Fibroblast of the aortic adventitia (primary cell): ENCODE results near the gene HOXA1. TPM values are rescaled to one million over a fixed set of nuclear protein-coding genes. Genes with fewer than 3 reads are reported as not detected.

Experiments
- DNase-seq: peaks from one replicate; pipeline ENCODE4 v3.0.0-alpha.2; 2010; ENCODE audit warnings: low read depth
- H3K4me3 ChIP-seq: 2 replicates; pipeline ENCODE4 v1.5.1; 2011; ENCODE audit warnings: low read depth, mild to moderate bottlenecking, control low read depth, low read length, moderate library complexity
- CTCF ChIP-seq: IDR thresholded peaks from 2 replicates; pipeline ENCODE4 v1.5.1; 2011; ENCODE audit warnings: mild to moderate bottlenecking, low read length, control low read depth, inconsistent platforms; ENCODE audit not compliant: insufficient read depth
- total RNA-seq: library from RNA; depleted of rRNA; stranded (reverse); fragments of >200 nt; gene quantifications from 2 replicates; pipeline ENCODE4 v1.2.3, GENCODE V29; 2012; ENCODE audit warnings: low replicate concordance

Gene HOXA1
- total RNA-seq, 1 donor, result 0.72 TPM

- no peak for TF ChIP-seq CTCF
- H3K4me3 ChIP-seq, result peak overlapping the region; percentile 62
- DNase-seq, result no peak
These were observed 46.8 kb upstream of the HOXA1 start for GRCh38 chr7:27142580-27143022.

GRCh38 chr7:27141923-27142579 is 46.3 kb upstream of the HOXA1 start:
- no peak for TF ChIP-seq CTCF
- DNase-seq, result no peak
- peak overlapping the region; percentile 62 for H3K4me3 ChIP-seq

- no peak for TF ChIP-seq CTCF
- no peak for DNase-seq
- H3K4me3 ChIP-seq, result no peak overlapping the region
These were observed 45.5 kb upstream of the HOXA1 start for GRCh38 chr7:27141137-27141922.

- no peak for TF ChIP-seq CTCF
These were observed 44.5 kb upstream of the HOXA1 start for GRCh38 chr7:27140126-27140857.

GRCh38 chr7:27139334-27140125 is 43.7 kb upstream of the HOXA1 start:
- H3K4me3 ChIP-seq, result no peak overlapping the region
- TF ChIP-seq CTCF, result no peak
- no peak for DNase-seq

More at GRCh38 chr7:27140126-27140857, 44.5 kb upstream of the HOXA1 start:
- no peak overlapping the region for H3K4me3 ChIP-seq
- DNase-seq, result no peak

- H3K4me3 ChIP-seq, result no peak overlapping the region
- DNase-seq, result no peak
- TF ChIP-seq CTCF, result no peak
These were observed 43.2 kb upstream of the HOXA1 start for GRCh38 chr7:27138985-27139333.
